GM19043 (cell line): ENCODE results near the gene IL1RL1.
A peak's percentile ranks its signal among the peaks of the same experiment; 100 is the strongest.

Experiments
- ATAC-seq: cut with Tn5 transposase; IDR thresholded peaks from one replicate; pipeline ENCODE4 v1.9.1; 2021; ENCODE audit warnings: low read depth; ENCODE audit not compliant: unreplicated experiment

IL1RL1 gene

DNA sequence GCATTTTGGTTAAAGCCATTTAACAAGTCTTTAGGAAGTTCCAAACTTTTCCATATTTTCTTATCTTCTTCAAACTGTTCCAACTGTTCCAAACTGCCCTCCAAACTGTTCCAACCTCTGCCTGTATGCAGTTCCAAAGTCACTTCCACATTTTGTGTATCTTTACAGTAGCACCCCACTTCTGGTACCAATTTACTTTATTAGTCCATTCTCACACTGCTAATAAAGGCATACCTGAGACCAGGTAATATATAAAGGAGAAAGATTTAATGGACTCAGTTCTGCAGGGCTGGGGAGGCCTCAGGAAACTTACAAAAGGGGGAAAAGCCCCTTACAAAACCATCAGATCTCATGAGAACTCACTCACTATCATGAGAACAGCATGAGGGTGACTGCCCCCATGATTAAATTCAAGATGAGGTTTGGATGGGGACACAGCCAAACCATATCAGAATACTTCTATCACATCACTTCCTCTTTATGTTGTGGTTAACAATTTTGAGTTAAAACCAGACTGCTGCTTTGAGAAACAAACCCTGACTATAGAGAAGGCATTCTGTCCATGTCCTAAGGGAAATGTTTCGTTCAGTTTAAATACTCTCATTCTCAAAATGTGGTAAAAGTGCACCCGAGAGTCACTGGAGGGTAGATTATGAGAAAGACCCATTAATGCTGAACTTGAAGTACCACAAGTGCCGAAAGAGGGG is 55.2 kb downstream of the IL1RL1 start:
- peak; percentile 60 for ATAC-seq

DNA sequence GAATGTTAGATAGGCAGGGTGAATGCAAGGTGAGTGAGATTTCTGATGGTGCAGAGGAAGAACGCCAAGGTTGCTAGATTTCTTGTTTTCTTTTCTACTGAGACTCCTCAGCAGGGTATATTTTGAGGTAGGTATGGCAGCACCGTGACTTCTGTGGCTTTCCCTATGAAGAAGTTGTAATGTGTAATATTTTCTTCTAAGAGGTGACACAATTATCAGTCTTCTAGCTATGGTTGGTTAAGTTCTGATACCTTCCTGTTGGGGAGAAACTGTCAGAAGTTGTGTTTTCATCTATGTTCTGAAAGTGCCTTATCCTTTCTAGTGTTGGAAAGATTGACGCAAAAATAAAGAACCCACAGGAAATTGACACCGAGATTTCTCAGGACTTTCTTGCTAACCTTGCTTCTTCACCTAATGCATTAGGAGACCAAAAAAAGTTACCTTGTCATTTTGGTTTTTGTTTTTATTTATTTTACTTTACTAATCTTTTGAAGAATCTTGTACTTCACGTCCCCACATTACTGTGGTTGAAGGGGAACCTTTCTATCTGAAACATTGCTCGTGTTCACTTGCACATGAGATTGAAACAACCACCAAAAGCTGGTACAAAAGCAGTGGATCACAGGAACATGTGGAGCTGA is 56.1 kb downstream of the IL1RL1 start:
- peak; percentile 57 for ATAC-seq

DNA sequence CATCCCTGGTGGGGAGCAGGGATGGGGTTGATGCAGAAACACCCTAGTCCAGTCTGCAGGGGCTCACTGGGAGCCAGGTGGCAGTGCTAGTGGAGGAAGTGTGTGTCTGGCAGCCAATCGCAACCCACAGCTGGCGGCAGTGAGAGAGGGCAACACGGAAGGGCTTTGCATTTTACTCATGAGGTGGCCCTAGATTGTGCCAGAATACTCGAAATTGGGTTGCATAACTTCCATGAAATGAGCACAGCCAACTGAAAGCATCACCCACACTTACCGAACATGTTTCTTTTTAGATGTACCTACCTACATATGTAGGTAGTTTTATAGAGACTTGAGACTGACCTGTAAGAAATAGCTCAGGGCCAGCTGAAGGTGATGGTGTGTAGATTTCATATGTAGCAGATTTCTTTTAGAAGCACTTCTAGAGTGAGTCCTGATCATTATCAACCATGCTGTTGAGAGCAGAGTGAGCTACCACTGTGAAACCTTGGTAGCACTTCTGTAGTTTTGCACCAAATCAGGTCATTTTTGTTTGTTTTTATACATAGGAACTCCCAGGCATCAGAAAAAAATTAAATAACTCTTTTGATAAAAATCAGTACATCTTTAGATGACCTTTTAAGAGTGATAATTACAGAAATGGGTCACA is 57.2 kb downstream of the IL1RL1 start:
- ATAC-seq, result no peak

DNA sequence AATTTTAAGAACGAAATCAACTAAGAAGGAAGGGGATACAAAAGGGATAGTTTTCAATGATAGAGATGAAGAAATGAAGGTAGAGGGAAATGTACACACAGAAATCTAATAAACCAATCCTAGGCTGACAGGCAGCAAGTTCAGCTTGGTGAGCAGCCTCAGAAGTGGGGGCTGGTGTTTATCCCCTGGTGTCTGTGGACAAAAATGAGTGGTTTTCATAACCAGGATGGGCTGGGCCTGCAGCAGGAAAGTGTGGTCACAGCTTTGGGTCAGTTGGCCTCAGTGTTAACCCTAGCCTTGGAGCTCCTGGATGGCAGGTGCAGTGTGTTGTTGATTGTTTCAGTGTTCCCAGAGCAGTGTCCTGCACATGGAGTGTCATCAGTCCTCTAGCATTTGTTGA is 58.5 kb downstream of the IL1RL1 start:
- no peak for ATAC-seq

DNA sequence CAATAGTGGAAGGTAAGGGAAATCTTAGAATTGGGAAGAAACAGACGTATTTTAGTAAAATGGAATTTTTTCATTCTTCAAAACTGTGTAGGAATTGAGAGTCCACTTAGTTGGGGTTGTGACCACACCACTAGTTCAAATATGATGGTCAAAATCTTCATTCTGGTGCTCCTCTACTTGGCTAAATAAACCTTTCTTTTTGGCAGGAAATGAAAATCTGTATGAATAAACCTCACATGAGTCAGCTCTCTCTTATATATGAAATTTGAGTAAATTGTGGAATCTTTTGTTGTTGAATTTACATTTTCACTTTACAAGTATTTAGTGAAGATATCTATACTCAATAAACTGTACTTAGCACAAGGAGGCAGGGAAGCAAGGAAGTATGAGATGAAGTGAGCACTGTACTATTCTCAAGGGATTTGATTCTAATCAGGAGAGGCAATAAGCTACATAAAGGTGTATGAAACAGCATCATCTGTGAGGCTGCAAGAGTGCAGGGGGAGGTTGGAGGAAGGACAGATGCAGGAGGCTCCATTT is 64.8 kb downstream of the IL1RL1 start:
- no peak for ATAC-seq

DNA sequence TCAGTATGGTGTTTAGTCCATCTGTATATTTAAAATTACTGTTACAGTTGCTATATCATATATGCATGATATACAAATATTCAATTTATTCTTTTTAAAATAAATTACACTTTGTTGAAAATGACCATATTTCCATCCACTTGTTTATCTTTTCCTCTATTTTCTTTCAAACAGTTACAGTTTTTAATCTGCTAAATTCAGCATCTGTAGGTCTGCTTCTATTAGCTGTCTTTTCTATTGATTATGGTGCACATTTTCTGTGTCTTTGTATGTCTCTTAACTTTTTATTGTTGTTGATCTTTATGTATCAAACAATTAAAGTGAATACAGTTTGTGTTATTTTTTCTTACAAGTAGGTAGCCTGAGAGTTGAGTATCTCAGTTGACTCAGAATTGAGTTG is 72.4 kb downstream of the IL1RL1 start:
- no peak for ATAC-seq

DNA sequence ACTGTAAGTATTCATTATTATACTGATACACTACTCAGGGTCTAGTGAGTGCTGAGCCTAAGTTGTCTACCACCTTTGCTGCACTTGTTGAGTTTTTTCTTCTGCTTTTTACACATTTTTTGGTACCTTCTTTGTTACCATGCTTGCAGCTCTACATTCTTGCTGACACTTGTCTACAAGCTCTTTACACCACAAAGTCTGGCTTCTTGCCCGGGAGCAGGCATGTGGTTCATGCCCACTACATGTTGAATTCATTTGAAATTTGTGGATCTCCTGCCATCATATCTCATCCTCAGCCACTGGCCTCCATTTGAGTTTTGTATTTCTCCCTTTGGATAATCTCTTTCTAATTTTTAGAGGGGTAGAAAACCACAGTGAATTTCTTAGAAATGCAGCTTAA is 74.2 kb downstream of the IL1RL1 start:
- ATAC-seq, result no peak

DNA sequence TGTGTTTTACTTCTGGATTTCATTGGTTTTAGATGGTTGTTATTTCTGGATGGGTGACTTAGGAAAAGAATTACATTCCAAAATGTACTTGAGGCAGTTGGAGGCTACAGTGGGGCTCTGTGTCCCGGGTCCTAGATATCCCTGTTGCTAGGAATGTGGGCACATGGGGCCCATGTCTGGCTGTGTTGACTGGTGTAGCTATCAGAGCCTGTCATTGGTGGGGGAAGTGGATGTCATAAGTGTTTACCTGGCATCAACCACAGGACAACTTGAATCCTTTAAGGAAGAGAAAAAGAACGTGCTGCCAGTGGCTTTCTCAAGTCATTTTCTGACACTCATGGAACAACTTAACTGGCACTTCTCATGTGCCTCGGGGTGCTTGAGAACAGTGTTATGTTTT is 74.6 kb downstream of the IL1RL1 start:
- no peak for ATAC-seq

DNA sequence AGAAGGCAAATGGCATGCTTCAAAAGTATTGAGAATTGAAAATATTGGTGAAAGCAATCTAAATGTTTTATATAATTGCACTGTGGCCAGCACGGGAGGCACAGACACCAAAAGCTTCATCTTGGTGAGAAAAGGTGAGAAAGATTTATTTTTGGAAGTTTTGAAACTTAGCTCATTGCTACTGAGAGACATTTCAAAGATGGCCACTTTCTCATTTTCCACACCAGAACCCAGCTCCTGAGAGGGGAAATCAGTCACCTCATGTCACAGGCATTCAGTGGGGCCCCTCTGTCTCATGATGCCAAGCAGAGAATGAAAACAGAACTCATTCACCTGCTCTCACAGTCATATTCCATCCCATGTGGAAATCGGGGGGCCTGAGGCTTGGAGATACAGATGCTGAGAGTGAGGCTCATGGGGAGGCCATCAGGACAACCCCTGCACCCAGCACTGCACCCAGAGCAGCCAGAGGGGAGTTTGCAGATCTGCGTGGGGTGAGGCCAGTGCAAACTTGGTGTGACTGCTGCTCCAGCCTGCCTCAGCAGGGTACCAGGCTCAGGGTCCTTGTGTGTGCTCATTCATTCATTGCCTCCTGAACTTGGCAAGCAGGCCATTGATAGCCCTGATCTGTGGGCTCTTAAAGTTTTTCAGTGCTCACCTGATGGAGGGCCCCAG is 75.6 kb downstream of the IL1RL1 start:
- ATAC-seq, result no peak

DNA sequence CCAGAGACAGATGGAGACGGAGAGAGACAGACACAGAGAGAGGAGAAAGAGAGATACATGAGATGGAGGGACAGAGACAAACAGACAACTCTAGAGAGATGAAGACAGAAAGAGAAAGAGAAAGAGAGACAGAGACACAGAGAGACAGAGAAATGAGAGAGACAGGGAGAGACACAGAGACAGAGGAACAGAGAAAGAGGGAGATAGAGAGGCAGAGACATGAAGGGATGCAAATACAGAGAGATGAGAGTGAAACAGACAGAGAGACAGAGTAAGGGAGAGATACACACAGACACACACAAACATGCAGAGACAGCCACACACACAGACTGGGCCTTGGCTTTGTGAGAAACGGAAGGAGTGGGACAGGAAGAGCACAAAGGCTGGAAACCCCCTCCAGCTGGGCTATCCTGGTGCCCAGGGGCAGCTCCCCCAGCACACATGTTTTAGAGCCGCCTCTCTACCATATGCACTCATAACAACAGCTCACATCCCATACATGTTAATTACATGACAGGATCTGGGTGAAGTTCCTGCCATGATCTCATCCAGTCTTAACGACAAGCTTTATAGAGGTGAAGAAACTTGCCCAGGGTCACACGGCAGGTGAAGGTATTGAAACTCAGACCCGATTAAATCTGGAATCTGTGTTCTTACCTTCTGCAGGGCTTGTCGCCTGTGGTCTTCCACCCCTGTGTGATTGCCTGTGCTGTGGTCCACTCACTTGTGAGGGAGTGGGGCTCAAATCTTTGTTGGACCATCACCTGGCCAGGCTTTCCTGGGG is 76.6 kb downstream of the IL1RL1 start:
- ATAC-seq, result no peak

DNA sequence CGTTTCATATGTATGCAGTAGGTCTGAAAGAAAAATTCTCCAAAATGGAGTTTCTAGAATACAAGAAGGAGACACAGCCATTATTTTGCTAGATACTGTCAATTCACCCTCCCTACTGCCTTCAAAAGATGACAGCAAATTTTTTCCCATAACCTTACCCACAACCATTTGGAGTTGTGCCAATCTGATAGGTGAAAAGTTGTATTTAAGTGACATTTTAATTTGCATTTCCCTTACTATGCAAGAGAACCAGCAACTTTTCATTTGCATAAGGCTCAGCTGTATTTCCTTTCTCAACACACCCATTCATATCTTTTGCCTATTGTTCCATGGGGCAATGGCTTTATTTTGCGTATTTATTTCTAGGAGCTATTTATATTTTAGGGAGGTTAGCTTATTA is 80.2 kb downstream of the IL1RL1 start:
- no peak for ATAC-seq

DNA sequence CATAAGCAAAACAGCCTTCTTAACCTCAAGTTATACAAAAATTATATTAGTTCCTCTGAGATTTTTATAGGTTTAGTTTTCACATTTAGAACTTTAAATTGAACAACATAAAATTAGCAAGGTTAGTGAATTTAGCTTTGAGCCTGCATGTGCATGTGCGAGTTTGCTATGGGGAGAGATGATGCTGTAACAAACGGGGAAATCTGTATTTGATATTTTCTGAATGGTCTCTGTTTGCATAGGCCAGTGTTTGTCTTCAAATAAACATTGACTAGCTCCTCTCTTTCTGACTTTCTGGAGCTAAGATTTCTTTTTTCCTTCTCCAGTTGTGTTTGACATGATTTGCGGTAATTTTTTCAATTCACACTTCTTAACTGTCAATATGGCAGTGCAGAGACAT is 80.7 kb downstream of the IL1RL1 start:
- ATAC-seq, result no peak

DNA sequence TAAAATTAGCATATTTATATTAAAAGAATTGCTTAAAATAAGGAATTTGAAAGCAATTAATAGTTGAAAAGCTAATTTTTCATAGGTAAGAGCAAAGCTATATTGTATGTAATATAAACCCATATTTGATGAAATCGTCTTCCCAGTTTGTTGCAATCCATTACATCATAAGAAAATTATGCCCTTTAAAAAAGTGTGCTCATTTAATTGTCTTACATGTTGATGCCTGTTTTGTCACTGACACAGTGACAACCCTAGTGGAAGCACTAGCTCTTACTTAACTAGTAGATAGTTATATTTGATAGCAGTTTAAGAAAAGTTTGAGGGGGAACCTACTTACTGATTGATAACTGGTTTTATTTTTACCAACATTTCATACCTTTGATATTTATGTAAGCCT is 81.6 kb downstream of the IL1RL1 start:
- ATAC-seq, result no peak

DNA sequence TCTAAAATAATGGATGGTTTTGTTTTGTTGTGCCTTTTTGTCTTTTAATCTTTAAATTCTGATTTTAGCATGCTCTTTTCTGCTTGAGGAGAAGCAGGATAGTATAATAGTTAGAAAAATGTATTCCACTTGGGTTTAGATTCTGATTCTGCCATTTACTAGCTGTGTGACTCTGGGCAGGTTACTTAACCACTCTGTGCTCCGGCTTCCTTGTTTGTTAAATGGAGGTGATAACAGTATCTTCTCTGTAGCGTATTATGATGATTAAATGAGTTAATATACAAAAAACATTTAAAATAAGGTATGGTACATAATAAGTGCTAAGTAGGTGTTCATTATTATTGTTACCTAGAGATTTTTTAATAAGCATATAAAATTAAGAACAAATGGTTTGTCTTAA is 84.6 kb downstream of the IL1RL1 start:
- ATAC-seq, result no peak

DNA sequence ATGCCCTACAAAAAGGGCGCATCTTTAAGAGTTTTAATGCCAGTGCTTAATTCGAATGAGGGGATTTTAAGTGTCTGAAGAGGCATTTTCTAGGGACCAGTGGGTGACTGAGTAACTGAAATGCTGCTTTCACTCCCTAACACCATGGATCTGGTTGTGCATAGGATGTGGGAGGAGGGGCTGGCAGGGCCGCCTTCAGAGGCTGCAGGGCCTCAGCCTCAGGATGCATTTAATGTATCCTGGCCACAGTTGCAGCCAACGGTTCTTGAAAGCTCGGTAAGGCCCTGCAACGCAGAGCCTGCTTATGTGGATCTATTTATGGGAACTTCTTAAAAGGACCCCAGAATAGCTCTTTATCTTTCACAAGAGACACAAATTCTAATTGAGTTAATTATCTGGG is 85.8 kb downstream of the IL1RL1 start:
- ATAC-seq, result no peak

DNA sequence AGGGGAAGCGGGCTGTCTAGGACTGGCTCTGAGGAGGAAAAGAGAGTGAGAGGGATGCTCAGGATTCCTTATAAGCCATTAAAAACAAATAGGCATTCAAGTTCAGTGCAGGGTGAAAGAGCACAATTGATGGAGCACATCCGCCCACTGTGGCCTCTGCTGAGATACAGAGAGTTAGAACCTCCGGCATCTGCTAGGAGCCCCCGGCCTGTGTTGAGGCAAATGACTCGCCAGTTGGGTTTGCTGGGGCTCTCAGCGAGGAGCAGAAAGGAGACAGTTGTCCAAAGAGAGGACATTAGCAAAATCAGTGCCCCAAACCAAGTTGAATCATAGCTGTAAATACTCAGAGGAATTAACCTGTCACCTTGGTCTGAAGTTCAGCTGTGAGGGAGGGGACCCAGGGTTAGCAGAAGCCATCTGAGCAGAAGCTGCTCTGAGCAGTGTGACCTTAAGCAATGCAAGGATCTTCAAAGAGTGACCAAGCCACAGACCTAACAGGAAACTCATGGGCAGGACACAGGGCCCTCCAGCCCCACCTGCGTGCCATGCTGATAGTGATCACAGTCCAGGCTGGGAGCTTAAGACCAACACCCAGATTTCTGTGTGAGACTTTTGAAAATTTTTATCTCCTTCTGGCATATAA is 88.3 kb downstream of the IL1RL1 start:
- no peak for ATAC-seq

DNA sequence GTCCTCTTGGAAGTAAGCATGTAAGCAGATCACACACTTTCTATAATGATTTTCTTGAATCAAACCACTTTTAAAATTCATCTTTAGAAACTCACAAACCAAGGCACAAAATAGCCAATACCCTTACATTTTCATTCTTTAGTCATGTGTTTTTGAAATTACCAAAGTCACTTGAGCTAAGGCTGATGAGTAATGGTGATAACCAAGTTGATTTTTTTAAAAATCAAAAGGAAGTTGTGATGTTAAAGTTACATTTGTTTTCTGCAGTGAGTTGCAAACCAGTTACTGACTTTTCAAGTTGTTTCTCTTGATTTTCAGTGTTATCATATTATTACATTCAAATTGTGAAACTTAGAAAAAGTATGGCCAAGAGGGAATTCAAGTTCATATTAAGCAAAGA is 90.1 kb downstream of the IL1RL1 start:
- no peak for ATAC-seq
